H1 (cell line): ENCODE results near the gene FHIT. TPM values are rescaled to one million over a fixed set of nuclear protein-coding genes. Genes with fewer than 3 reads are reported as not detected.

Source experiments
- CTCF ChIA-PET: fragments of 300-600 bp; sonication (Branson Sonifier 250); formaldehyde crosslinking; loops from one replicate; lab custom pipeline; 2021; ENCODE audit not compliant: partially characterized antibody; lab: Charles Lee
- POLR2A ChIA-PET: fragments of 300-600 bp; sonication (Branson Sonifier 250); formaldehyde crosslinking; loops from one replicate; lab custom pipeline; 2021; ENCODE audit warnings: inconsistent platforms; ENCODE audit not compliant: partially characterized antibody; lab: Charles Lee
- DNase-seq, 2 experiments: peaks; one replicate each; pipeline versions ENCODE4 v3.0.0 to v3.0.0-alpha.2; 2010 to 2022; ENCODE audit warnings: low spot score in 2 of 2, low read depth in 1 of 2, mixed read lengths in 1 of 2
- FAIRE-seq: peaks from 2 replicates; lab custom pipeline; 2011; peaks lifted over from hg19 to GRCh38; lab: Jason Lieb, UNC
- H2AFZ ChIP-seq: 2 replicates; pipeline ENCODE4 v1.8.1; 2012; ENCODE audit warnings: low read length, inconsistent platforms
- H2AK5ac ChIP-seq: 2 replicates; pipeline ENCODE4 v1.6.1; 2013; ENCODE audit warnings: low read depth, low read length
- H2BK120ac ChIP-seq: replicated peaks from 2 replicates; pipeline ENCODE3; 2013; ENCODE audit warnings: low read depth, low read length, inconsistent platforms
- H2BK12ac ChIP-seq: 2 replicates; pipeline ENCODE4 v1.6.1; 2013; ENCODE audit warnings: low read depth, low read length
- H2BK15ac ChIP-seq: 2 replicates; pipeline ENCODE4 v1.6.1; 2013; ENCODE audit warnings: low read length
- H2BK20ac ChIP-seq: 2 replicates; pipeline ENCODE4 v1.6.1; 2013; ENCODE audit warnings: low read length
- H2BK5ac ChIP-seq: 2 replicates; pipeline ENCODE4 v1.6.1; 2013; ENCODE audit warnings: low read depth, low read length
- H3K14ac ChIP-seq: 2 replicates; pipeline ENCODE4 v1.6.1; 2013; ENCODE audit warnings: inconsistent platforms; ENCODE audit not compliant: insufficient read length
- H3K18ac ChIP-seq: 2 replicates; pipeline ENCODE4 v1.6.1; 2013; ENCODE audit warnings: low read length; ENCODE audit errors: extremely low read depth
- H3K23ac ChIP-seq: 2 replicates; pipeline ENCODE4 v1.6.1; 2013; ENCODE audit warnings: inconsistent platforms; ENCODE audit not compliant: insufficient read length
- H3K23me2 ChIP-seq: 2 replicates; pipeline ENCODE4 v1.6.1; 2013; ENCODE audit warnings: low read depth, low read length
- H3K27ac ChIP-seq: 2 replicates; pipeline ENCODE4 v1.6.1; 2011; ENCODE audit warnings: low read depth, low read length, inconsistent platforms
- H3K27me3 ChIP-seq, 4 experiments: replicated peaks in 1 of 4; 1 replicate in 1 of 4; 2 replicates in 3 of 4; pipeline versions ENCODE4 v1.6.1 to v1.8.1; 2011 to 2013; ENCODE audit warnings: low read length in 3 of 4, mild to moderate bottlenecking in 3 of 4, inconsistent platforms in 2 of 4, mixed read lengths in 2 of 4, moderate library complexity in 1 of 4; ENCODE audit not compliant: control insufficient read depth in 3 of 4, insufficient read depth in 3 of 4; ENCODE audit errors: extremely low read depth in 1 of 4
- H3K36me3 ChIP-seq, 4 experiments: 2 replicates each; pipeline versions ENCODE4 v1.6.1 to v1.8.1; 2011 to 2013; ENCODE audit warnings: mild to moderate bottlenecking in 4 of 4, low read length in 3 of 4, moderate library complexity in 2 of 4, control low read depth in 1 of 4, inconsistent platforms in 1 of 4; ENCODE audit not compliant: insufficient read depth in 4 of 4, control insufficient read depth in 2 of 4
- H3K4ac ChIP-seq: replicated peaks from 2 replicates; pipeline ENCODE3; 2013; ENCODE audit warnings: low read length, low read depth, mixed read lengths, inconsistent platforms; ENCODE audit not compliant: insufficient read length
- H3K4me1 ChIP-seq, 4 experiments: replicated peaks in 1 of 4; 1 replicate in 1 of 4; 2 replicates in 3 of 4; pipeline versions ENCODE4 v1.6.1 to v1.8.1; 2011 to 2013; ENCODE audit warnings: low read length in 3 of 4, inconsistent platforms in 2 of 4, mixed read lengths in 1 of 4; ENCODE audit not compliant: insufficient read depth in 4 of 4, control insufficient read depth in 3 of 4
- H3K4me2 ChIP-seq, 2 experiments: 2 replicates each; pipeline versions ENCODE4 v1.6.1 to v1.8.1; 2011 to 2013; ENCODE audit warnings: low read depth in 2 of 2, low read length in 2 of 2, control low read depth in 1 of 2, inconsistent platforms in 1 of 2, mild to moderate bottlenecking in 1 of 2; ENCODE audit not compliant: insufficient read depth in 1 of 2
- H3K4me3 ChIP-seq, 4 experiments: fragments of 200-600, 300-600 bp in 1 of 4; sonication (generic), shearing (Covaris generic), sonication (Bioruptor Twin) in 1 of 4; 2 replicates each; pipeline versions ENCODE4 v1.5.1 to v1.8.1; 2011 to 2016; ENCODE audit warnings: low read length in 4 of 4, low read depth in 3 of 4, control low read depth in 2 of 4, inconsistent platforms in 2 of 4, mild to moderate bottlenecking in 2 of 4, mixed read lengths in 1 of 4, moderate library complexity in 1 of 4; ENCODE audit not compliant: insufficient read depth in 2 of 4; ENCODE audit errors: extremely low read depth in 1 of 4
- H3K56ac ChIP-seq: replicated peaks from 2 replicates; pipeline ENCODE3; 2013; ENCODE audit warnings: low read depth, mild to moderate bottlenecking, mixed read lengths, low read length, inconsistent platforms; ENCODE audit not compliant: insufficient read length
- H3K79me1 ChIP-seq: 2 replicates; pipeline ENCODE4 v1.6.1; 2013; ENCODE audit warnings: low read depth, low read length, control low read depth
- H3K79me2 ChIP-seq, 2 experiments: 2 replicates each; pipeline versions ENCODE4 v1.6.1 to v1.8.1; 2012 to 2013; ENCODE audit warnings: low read length in 2 of 2, mild to moderate bottlenecking in 2 of 2, inconsistent platforms in 1 of 2; ENCODE audit not compliant: insufficient read depth in 2 of 2, control insufficient read depth in 1 of 2
- H3K9ac ChIP-seq, 4 experiments: replicated peaks in 1 of 4; 1 replicate in 1 of 4; 2 replicates in 3 of 4; pipeline versions ENCODE4 v1.6.1 to v1.8.1; 2011 to 2013; ENCODE audit warnings: low read depth in 3 of 4, low read length in 3 of 4, control low read depth in 2 of 4, mild to moderate bottlenecking in 2 of 4, moderate library complexity in 2 of 4, inconsistent platforms in 1 of 4; ENCODE audit errors: extremely low read depth in 1 of 4
- H3K9me3 ChIP-seq, 2 experiments: 2 replicates each; pipeline versions ENCODE4 v1.6.1 to v1.8.1; 2012 to 2013; ENCODE audit warnings: mild to moderate bottlenecking in 2 of 2, moderate library complexity in 2 of 2, control low read depth in 1 of 2, inconsistent platforms in 1 of 2, low read depth in 1 of 2, low read length in 1 of 2, mixed read lengths in 1 of 2; ENCODE audit not compliant: insufficient read depth in 2 of 2
- H4K20me1 ChIP-seq, 2 experiments: replicated peaks in 1 of 2; 2 replicates each; pipeline versions ENCODE3 to v1.8.1; 2011 to 2013; ENCODE audit warnings: inconsistent platforms in 2 of 2, low read length in 2 of 2, mild to moderate bottlenecking in 1 of 2; ENCODE audit not compliant: insufficient read depth in 2 of 2, control insufficient read depth in 1 of 2
- H4K5ac ChIP-seq: 2 replicates; pipeline ENCODE4 v1.6.1; 2013; ENCODE audit warnings: low read length, low read depth, mixed read lengths, inconsistent platforms; ENCODE audit not compliant: insufficient read length
- H4K8ac ChIP-seq: 2 replicates; pipeline ENCODE4 v1.8.0; 2013; ENCODE audit warnings: mild to moderate bottlenecking, moderate library complexity, low read length, inconsistent platforms; ENCODE audit not compliant: insufficient read depth; ENCODE audit errors: extremely low read depth
- H4K91ac ChIP-seq: replicated peaks from 2 replicates; pipeline ENCODE3; 2013; ENCODE audit warnings: low read length, mixed read lengths, inconsistent platforms; ENCODE audit not compliant: insufficient read length
- BACH1 ChIP-seq: IDR thresholded peaks from 2 replicates; pipeline ENCODE4 v1.6.1; 2012; ENCODE audit warnings: low read length, improper control_type of control experiment
- CREB1 ChIP-seq: IDR thresholded peaks from 2 replicates; pipeline ENCODE4 v1.6.1; 2012; ENCODE audit warnings: inconsistent platforms
- NANOG ChIP-seq: IDR thresholded peaks from 2 replicates; pipeline ENCODE4 v1.6.1; 2011; ENCODE audit warnings: low read length, low read depth, mild to moderate bottlenecking, inconsistent platforms; ENCODE audit not compliant: insufficient read depth, poor library complexity, severe bottlenecking
- RBBP5 ChIP-seq: IDR thresholded peaks from 2 replicates; pipeline ENCODE4 v1.7.1; 2012; ENCODE audit warnings: low read depth, mild to moderate bottlenecking, inconsistent platforms, low read length, moderate library complexity, borderline replicate concordance
- SP1 ChIP-seq: IDR thresholded peaks from 2 replicates; pipeline ENCODE4 v1.6.1; 2011; ENCODE audit warnings: low read depth, low read length
- TEAD4 ChIP-seq: IDR thresholded peaks from 2 replicates; pipeline ENCODE4 v1.6.1; 2012; ENCODE audit warnings: low read depth, low read length, inconsistent platforms, mixed read lengths
- WGBS, 2 experiments: shearing (Covaris generic) in 1 of 2; methylation state at CpG; one replicate each; pipeline versions ENCODE4 v1.1.6 to v1.1.7; 2013 to 2015; ENCODE audit warnings: low lambda C conversion rate in 2 of 2, mixed read lengths in 2 of 2, inconsistent platforms in 1 of 2, low coverage in 1 of 2, missing lambda C conversion rate in 1 of 2; ENCODE audit not compliant: insufficient replicate concordance in 2 of 2, insufficient coverage in 1 of 2, insufficient read length in 1 of 2; ENCODE audit errors: extremely low coverage in 1 of 2, missing lambda C conversion rate in 1 of 2; 5-methylcytosine and 5-hydroxymethylcytosine counted together
- polyA plus RNA-seq, 7 experiments: library from polyadenylated mRNA; depleted of rRNA in 3 of 7; stranded (reverse) in 5 of 7; unstranded in 2 of 7; fragments of >200 nt in 5 of 7; fragments of 200-250 nt in 2 of 7; gene quantifications; 1 replicate in 5 of 7; 2 replicates in 1 of 7; 4 replicates in 1 of 7; pipeline versions ENCODE4 v1.2.1 to v1.2.3, GENCODE V29; 2011 to 2013; ENCODE audit warnings: missing spikeins in 2 of 7, mixed read lengths in 2 of 7
- total RNA-seq: library from RNA; stranded (reverse); fragmentation: NEBNext Ultra II Directional; extraction: Animal tissue kit (Norgen Biotek cat#: 25700); gene quantifications from 2 replicates; pipeline ENCODE4 v1.2.1, GENCODE V29; 2021

The FHIT gene
- total and polyA plus RNA-seq, 2 of the 8 experiments (the other 6 are each of a cell fraction or from before 2014, with no cell fraction given): 1.2 to 3.2 TPM

DNA sequence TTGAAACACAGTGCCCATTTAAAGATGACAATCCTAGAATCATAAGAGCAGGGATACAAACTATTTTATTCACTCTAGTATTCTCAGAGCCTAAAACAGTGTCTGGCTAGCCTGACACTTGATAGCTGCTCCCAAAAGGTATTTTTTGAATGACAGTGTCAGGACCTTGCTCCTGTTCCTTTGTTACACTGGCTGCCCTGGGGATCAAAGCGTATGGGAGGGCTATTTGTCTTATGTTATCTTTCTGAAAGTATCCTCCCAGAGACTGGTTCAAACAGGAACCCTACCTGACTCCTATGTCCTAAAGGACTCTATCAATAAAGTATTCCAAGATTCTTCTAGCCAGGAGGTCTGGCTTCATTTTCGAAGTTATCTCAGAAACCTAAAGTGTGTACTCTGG, 621.4 kb downstream of the FHIT start:
- Histone ChIP-seq H3K56ac (no peak overlapping the region), H2BK120ac (no peak overlapping the region), H3K4me3 (no peak overlapping the region), H4K20me1 (no peaks in the 10 kb centered on the region), H2AFZ (no peak overlapping the region), H3K4me2 (no peak overlapping the region), H3K9me3 (no peaks in the 10 kb centered on the region), H2BK5ac (no peak overlapping the region), H3K27me3 (no peaks in the 10 kb centered on the region), H3K4me1 (peaks cover 0 to 5% (median 3%) of the 10 kb centered on the region in 4 experiments; a peak in 3 of 7 replicates), H3K9ac (no peak overlapping the region), H3K79me2 (no peaks in the 10 kb centered on the region), H2BK15ac (no peak overlapping the region), H3K18ac (no peak overlapping the region), H3K14ac (no peak overlapping the region), H4K8ac (no peak overlapping the region), H2BK12ac (no peak overlapping the region), H4K91ac (no peak overlapping the region), H4K5ac (no peak overlapping the region), H3K4ac (no peak overlapping the region), H2BK20ac (no peak overlapping the region), H3K23ac (no peak overlapping the region), H3K27ac (no peak overlapping the region), H3K36me3 (no peaks in the 10 kb centered on the region), H2AK5ac (no peak overlapping the region), H3K23me2 (no peaks in the 10 kb centered on the region), H3K79me1 (no peaks in the 10 kb centered on the region)
- TF ChIP-seq TEAD4 (no peak), SP1 (no peak), CREB1 (no peak), BACH1 (no peak), RBBP5 (no peak), NANOG (no peak)
- ChIA-PET CTCF (no interaction called here), POLR2A (no interaction called here)
- DNase-seq (no peak), FAIRE-seq (no peak)
- WGBS, 2 experiments: 83% methylated on average over 2 of the region's 2 CpGs; no CpG with 5 or more reads in 1 of the 2 experiments
